Hematopoietic multipotent progenitor cell treated with erythropoietin and hydrocortisone succinate and interleukin-3 and kit ligand, for 6 days (in vitro differentiated cells): ENCODE measurements around the gene LRRC28.

Experiments
- DNase-seq: peaks from one replicate; pipeline ENCODE4 v3.0.0-alpha.2; 2015

The LRRC28 gene

DNA sequence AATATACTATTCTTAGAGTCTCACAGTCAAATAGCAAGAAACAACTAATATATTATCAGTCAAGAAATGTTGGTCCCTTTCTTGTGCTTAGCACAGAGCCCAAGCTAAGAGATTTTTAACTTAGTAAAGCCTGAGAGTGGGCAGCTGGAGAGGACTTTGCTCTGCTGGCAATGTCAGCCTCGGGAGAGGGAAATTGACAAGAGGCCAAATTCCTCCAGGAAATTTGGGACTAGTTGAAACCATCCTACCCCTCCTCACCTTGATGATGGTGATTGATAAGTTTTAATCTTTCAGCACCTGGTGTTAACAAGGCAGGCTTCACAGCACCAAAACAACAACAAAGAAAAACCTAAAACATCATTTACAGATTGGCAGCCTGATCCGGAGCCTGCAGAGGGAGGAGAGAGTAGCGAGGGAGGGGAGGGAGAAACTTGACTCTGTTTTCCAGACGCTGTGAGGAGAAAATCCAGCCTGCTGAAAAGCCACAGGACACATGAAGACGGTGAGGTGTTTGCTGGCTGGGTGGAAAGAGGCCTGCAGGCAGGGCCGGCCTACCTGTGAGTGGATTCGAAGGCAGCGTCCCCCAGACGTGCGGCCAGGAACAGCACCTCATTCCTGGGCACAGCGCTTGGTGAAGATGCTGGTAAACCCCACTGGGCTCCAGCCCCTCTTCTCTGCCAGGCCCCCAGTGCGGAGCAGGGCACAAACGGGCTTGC lies 150.9 kb downstream of the LRRC28 start:
- no peak for DNase-seq

DNA sequence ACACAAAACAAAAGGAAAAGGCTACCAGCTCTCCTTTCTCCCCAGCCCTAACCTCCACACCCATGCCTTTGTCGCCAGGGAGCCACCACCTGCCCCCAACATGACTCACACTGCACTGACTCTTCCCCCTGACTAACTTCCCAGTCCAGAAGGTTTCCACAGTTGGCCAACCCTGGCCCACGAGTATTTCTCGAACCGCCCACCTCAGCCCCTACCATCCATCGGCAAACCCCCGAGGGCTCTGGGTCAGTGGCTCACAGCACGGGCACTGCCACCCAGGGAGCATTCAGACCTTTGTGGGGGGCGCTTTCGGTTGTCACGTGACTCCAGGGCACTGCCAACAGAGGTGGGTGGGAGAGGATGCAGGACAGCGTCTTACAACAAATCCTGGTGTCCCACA lies 152.3 kb downstream of the LRRC28 start:
- no peak for DNase-seq

DNA sequence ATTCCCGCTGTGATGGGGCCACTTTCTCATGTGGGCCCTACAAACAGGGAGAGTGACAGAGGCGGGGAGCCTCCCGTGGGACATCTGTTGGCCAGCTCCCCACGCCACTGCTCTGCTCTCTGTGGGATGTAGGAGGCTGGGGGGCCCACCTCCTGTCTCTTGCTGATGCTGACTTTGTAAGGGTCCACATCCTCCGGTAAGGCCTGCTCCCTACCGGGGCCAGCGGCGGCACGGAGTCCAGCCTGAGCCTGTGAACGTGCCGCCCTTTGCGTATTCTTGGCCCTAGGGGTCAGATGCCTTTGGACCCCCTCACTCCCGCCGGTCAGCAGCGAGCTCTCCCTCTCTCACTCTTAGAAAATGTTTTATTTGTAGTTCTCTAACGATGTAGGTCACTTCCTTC lies 153.2 kb downstream of the LRRC28 start:
- no peak for DNase-seq

DNA sequence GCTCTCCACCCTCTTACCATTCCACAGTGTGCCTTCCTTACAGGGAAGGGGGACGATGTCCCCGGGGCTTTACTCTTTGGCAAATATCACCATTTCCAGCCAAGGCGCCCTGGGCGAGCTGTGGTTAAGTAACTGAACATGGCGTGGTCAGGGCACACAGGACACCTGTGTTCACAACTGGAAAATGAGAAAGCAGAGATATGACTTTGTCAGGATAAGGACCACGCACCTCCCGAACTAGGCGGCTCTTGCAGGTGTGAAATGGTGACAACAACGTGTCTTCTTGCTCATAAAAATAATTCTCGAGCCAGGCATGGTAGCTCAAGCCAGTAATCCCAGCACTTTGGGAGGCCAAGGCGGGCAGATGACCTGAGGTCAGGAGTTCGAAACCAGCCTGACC lies 154.8 kb downstream of the LRRC28 start:
- no peak for DNase-seq

DNA sequence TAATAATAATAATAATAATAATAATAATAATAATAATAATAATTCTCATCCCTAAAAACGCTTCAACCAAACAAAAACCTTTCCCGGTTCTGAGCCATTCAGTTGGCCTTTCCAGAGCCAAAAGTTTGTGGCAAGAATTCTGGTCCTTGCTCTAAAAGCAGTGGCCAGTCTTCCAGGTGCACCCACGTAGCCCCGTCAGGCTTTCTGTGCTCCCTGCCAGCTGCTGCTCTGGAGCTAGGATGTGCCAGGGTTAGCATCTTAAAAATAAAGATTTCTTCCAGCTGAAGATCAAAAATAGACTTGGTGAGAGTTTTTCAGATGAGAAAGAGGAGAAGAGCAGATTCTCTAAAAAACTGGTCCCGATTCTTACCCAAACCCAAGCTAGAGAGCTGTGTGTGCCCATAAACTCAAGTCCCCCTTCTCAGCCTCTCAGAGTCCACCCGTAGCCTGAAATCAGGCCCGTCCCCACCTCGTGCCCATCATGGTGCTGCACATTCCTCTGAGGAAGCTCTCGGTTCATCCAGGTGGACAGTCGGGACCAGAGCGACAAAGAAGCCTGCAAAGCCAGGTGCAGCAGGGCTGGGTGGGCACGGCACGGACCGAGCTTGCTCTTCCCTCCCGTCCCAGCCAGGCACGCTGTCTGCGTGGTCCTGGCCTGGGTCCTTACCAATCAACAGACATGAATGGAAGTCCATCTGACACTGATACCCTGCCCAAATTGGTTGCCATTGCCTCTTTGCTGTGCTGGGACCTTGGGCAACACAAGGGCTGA lies 155.6 kb downstream of the LRRC28 start:
- DNase-seq = no peak

DNA sequence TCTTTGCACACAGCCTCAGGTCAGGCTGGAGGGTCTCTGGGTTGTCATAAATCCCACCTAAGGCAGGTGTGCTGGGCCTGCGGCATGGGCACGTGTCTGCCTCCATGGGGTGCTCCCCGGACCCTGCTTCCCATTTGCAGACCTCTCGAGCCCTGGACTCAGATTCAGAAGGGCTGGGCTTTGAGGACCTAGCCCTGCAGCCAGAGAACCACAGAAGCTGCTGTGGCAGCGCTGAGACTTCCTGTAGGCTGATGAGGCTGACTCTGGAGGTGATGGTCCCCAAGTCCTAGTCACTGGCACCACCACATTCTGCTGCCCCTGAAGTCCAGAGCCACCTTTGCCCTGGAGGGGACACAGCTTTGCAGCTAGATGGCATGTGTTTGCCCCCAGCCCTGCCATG lies 156.4 kb downstream of the LRRC28 start:
- DNase-seq = no peak

DNA sequence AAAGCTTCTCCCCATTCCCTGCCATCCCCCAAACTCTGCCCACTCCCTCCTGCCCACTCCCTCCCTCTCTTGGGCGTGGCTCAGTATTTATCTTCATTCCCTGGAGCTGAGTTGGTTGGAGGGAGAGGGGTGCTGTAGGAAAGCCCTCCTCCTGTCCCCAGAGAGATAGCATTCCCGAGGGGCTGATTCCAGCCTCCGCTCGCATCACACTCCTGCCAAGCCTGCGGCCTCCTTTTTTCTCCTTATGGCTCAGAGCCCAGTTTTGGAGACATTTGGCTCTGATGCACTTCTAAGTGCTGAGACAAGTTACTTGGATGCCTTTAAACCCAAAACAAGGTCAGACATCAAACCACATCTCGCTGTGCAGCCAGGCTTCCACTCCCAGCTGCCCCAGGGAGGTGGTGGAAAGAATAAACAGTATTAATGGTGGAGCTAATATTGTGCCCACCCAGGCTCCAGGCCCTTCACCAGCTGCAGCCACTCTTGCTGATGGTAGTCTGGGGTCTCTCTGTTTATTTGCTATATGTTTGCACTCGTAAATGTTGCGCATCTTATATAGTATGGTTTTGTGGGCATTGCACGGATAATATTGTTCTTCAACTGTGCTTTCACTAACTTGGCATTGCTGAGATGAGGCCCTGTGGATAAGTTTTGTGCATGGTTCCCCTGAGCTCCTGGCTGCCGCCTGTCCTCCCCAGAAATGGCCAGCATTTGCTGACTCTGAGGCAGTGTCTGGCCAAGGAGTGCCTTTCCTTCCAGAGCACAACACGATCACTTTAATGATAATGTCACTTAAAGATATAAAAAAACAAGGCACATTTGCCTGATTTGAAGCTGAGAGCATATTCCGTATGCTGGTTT lies 157.2 kb downstream of the LRRC28 start:
- DNase-seq = no peak

DNA sequence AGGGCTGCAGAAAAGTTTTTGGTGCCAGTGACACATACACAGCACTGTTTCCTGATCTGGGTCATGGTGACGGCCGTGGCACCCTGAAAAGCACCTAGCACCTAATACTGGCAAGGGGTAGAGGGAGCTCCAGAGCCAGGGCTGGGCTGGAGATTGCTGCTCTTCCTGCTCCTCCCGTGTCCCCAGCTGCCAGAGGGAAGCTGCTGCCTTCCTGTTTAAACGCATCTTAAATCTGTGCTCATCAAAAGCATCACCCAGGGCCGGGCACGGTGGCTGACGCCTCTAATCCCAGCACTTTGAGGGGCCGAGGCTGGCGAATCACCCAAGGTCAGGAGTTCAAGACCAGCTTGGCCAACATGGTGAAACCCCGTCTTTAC lies 157.8 kb downstream of the LRRC28 start:
- DNase-seq = peak; percentile 47

DNA sequence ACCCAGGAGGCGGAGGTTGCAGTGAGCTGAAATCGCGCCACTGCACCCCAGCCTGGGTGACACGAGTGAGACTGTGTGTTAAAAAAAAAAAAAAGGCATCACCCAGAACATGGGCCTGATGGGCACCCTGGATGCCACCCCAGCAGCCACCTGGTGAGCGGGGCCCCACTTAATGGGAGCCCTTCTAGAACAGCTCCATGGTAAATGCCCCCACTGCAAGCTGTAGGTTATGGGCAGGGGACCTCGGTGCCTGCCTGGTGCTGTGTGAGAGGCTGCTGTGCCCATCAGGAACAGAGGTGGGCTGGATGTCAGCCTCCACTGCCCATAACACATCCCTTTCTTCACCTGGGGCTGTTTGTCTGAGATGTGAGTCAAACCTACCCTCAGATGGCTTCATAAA lies 158.3 kb downstream of the LRRC28 start:
- no peak for DNase-seq

DNA sequence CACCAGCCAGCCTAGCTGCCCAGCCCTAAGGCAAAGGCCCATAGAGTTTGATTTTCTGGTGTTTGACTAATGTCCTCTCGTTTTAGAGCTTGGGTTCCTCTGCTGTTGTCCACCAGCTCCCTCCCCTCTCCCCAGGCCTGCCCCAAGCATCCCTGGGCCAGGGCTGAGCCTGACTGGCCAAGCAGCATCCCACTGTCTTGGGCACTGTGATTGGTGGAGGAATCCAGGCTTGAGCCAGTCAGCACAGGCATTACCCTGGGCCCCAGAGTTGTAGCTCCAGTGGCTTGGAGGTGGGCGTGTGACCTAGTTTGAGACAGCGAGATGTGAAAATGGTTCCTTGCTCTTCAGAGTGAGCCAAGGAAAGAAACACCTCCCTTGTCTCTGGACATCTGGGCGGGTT lies 159.2 kb downstream of the LRRC28 start:
- no peak for DNase-seq

DNA sequence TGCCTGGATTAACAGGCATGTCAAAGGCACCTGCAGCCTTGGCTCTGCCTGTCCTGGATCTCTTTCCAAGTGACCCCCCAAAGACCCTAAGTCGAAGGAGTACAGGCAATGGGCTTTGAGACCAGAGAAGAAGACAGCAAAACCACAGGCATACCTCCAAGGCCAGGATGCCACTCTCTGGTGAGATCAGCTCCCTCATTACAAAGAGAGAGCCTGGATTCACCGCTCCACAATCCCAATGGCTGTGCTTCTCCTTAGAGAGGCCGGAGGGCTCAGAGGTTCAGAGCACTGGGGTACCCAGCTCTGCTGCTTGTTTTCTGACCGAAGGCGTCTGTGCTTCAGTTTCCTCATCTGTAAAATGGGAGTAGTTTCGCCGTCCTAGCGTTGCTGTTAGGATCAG lies 160.0 kb downstream of the LRRC28 start:
- no peak for DNase-seq

DNA sequence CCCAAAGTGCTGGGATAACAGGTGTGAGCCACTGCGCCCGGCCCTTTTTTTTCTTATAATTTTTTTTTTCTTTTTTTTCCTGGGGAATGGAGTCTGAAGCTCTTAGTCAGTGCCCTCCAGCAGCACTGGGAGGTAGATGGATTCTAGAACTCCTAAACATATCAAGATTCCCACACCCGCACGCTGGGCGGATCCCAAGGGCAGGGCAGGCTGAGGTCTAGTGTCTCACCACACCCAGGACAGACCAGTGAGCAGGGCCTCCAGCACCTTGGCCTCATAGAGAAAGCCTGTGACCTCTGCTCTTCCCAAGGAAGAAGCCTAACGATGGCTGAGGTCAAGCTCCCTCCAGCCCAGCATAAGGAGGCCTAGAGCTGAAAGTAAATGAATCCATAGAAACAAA lies 160.8 kb downstream of the LRRC28 start:
- DNase-seq = peak; percentile 51

DNA sequence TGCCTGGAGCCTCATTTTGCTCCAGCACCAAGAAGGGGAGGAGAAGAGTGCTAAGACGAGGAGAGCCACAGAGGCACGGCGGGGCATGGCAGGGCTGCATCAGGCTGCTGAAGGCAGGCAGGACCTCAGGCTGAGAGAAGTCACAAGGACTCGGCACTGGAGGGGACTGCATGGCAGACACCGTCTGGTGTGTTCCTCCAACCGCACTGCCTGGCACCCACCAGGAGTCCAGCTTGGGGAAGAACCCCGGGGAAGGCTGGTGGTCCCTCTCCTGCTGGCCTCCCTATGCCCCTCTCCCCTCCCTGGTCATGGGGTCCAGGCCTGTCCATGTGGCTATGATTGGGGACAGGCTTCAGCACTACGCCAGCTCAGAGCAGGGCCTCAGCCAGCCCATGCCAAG lies 161.3 kb downstream of the LRRC28 start:
- DNase-seq = no peak

DNA sequence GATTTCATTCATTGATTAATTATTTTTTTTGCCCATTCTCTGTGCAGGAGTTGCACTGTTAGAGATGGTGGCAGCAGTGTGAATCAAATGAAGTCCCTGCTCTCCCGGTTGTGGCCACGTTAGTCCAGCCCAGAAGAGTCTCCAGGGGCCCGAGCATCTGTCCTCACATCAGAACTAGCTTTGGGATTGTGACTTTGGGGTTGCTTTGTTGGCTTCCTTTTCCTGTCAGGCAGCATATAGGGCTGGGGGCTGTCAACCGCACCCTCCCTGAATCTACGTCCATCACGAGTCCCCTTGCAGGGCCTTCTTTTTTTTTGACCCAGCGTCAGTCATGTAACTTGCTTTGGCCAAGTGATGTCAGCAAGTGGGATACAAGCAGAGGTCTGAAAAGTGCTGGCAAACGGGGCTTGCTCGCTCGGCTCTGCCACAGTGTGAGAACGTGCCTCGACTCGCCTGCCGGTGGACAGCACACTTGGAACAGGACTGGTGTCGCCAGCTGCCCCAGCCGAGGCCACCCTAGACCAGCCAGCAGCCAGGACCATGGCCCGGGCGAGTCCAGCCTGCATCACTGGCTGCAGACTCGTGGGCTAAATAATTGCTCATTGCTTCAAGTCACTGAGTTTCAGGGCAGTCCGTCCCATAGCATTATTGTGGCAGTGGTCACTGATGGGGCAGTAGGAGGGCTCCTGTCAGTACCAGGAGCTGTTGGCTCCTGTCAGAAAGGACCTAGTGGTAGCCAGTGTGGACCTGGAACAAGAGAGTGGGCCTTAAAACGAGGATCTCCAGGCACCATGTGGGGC lies 162.9 kb downstream of the LRRC28 start:
- no peak for DNase-seq

DNA sequence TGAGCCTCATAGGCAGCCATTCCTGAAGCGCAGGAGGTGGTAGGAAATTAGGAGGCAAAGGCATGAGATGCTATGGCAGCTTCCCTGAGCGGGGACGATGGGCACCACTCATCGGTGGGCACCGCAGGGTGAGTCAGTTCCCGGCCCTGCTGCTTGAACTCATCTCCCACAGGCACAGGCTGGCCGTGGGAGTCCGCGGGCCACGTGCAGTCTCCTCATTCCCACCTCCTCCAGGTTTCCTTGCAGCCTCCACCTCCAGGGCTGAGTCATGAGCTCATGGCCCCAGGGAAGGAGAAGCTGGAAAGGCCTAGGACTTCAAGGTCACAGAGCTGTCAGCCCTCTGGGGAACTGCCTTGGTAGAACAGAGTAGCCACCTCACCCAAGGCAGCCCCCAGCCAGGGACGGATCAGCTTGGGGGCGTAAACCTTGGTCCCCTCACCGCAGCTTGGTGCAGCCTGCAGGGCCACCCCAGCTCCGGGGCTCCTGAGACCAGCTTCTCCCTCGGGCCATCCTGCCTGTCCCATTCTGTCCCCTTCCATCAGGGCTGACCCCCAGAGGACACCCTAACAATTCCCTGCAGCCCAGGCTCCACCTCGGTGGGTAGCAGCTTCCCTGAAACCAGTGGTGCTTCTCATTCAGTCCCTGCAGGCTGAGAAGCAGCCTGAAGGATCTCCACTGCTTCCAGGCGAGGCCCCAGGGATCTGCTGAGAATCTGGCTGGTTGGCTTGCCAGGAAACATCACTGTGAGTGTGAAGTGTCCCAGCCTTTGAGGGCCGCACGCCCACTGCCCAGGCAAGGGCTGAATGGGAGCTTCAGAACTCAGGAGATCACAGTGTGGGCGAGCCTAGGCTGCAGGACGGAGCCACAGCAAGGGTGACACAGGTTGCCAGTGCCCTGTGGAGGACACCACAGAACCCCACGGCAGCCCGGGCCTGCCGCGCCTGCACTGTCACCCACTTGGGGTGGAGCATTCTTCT lies 163.8 kb downstream of the LRRC28 start:
- DNase-seq = no peak

DNA sequence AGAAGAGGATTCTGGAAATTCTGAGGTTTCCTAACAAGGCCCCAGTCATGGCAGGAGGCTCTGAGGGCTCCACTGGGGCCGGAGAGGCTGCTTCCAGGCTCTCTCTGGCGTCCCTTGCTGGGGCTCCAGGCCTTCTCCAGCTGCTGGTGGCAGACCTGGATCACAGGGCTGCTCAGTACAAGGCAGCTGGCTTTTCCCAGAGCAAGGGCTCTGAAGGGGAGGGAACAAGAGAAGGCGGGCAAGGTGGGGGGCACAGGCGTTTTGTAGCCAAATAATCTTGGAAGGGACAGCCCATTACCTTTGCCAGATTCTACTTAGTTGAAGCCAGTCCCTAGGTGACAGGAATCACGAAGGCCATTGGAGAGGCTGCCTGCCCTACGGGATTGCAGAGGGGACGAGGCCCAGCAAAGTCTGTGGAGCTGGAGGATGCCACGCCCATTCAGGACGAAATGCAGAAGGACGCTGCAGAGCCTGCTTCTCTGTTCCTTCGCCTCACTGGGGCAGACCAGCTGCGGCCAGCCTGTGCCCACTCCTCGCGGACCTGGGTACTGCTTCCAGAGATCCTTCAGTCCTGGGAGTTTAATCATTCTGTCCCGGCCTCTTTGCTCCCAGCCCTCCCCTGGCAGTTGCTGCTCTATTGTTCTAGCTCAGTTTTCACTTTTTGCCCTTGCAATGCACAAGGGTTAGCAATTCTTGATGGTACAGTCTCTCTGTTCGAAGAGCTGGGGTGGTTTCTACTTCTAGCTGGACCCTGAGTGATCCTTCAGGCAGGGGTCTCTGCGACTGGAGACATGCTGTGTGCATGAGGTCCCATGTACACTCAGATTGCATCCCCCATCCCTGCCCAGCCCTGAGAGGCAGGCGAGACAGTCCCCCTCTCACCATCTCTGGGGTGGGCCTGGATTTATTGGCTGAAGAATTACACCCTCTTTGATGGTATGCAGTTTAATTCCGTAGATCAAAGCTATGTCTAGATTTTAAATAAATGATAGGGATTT lies 165.2 kb downstream of the LRRC28 start:
- DNase-seq = no peak

DNA sequence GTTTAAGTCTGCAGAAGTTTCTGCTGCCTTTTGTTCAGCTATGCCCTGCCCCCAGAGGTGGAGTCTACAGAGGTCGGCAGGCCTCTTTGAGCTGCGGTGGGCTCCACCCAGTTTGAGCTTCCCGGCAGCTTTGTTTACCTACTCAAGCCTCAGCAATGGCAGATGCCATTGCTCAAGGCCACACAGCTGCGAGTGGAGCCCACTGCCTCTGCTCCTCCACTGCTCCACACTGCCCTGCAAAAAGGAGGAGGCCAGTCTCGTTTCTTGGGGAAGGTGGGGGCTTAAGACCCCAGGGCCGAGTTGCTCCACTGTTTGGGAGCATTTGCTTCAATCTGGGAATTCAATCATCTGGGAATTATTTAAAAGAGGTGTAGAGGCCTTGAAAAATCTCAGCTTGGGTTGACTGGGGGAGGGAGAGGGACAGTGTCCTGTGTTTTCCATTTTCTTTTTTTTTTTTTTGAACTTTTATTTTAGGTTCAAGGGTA lies 169.9 kb downstream of the LRRC28 start:
- DNase-seq = no peak

DNA sequence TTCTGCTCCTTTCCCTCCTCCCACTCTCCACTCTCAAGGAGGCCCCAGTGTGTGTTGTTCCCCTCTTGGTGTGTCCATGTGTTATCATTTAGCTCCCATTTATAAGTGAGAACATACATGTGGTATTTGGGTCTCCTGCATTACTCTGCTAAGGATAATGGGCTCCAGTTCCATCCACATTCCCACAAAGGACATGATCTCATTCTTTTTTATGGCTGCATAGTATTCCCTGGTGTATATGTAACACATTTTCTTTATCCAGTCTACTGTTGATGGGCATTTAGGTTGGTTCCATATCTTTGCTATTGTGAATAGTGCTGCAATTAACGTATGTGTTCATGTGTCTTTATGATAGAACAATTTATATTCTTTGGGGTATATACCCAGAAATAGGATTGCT lies 170.5 kb downstream of the LRRC28 start:
- no peak for DNase-seq

DNA sequence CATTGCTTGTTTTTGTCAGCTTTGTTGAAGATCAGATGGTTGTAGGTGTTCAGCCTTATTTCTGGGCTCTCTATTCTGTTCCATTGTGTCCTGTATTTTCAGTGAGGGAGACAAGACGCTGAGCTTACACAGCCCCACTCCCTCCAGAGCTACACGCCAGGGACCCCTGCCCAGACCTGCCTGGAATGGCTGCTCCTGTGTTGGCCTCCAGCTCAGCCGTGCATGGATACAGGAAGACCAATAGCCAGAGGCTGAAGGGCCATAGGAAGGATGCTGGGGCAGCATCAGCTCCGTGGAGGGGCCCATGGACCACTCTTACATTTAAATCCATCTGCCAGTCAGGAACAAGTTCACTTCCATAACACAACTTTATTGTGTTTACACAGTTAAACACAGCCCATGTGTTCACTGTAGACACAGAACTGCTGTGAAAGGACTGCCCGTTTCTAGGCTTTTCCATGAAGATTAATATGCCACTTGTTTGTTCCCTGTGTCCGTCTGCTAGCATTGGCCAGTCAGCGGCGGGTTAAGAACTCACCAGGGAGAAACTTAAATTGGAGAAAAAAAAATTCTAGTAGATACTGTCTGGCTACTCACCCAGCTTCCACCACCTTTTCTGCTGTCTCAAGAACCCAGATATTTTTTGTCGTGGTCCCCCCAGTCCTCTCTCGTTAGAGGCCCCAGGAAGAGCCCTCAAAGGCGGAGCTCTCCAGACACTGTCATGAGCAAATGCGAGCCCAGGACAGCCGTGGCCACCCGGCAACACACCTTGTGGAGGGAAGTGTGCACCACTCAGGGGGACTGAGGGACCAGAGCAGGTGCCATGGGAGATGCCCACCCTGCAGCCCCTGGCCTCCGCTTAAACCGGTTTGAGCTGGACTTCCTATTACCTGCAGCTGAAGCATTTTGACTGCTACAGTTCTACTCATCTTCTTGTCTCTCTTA lies 172.2 kb downstream of the LRRC28 start:
- DNase-seq = no peak
